H1 (cell line): ENCODE results near the gene PDP2. TPM values are rescaled to one million over a fixed set of nuclear protein-coding genes. Genes with fewer than 3 reads are reported as not detected.

Experiments
- CEBPB ChIP-seq: IDR thresholded peaks from 2 replicates; pipeline ENCODE4 v1.6.1; 2012; ENCODE audit warnings: low read depth, low read length
- GABPA ChIP-seq: IDR thresholded peaks from 2 replicates; pipeline ENCODE4 v1.6.1; 2011; ENCODE audit warnings: mild to moderate bottlenecking, low read length, moderate library complexity, borderline replicate concordance; ENCODE audit not compliant: insufficient read depth
- RBBP5 ChIP-seq: IDR thresholded peaks from 2 replicates; pipeline ENCODE4 v1.7.1; 2012; ENCODE audit warnings: low read depth, mild to moderate bottlenecking, inconsistent platforms, low read length, moderate library complexity, borderline replicate concordance
- TCF12 ChIP-seq: IDR thresholded peaks from 2 replicates; pipeline ENCODE4 v1.6.1; 2011; ENCODE audit warnings: low read depth, mild to moderate bottlenecking, low read length
- polyA plus RNA-seq, 7 experiments: library from polyadenylated mRNA; depleted of rRNA in 3 of 7; stranded (reverse) in 5 of 7; unstranded in 2 of 7; fragments of >200 nt in 5 of 7; fragments of 200-250 nt in 2 of 7; gene quantifications; 1 replicate in 5 of 7; 2 replicates in 1 of 7; 4 replicates in 1 of 7; pipeline versions ENCODE4 v1.2.1 to v1.2.3, GENCODE V29; 2011 to 2013; ENCODE audit warnings: missing spikeins in 2 of 7, mixed read lengths in 2 of 7
- total RNA-seq: library from RNA; stranded (reverse); fragmentation: NEBNext Ultra II Directional; extraction: Animal tissue kit (Norgen Biotek cat#: 25700); gene quantifications from 2 replicates; pipeline ENCODE4 v1.2.1, GENCODE V29; 2021
- TF ChIP-seq, protein P1 (sequence below): IDR thresholded peaks from 2 replicates; pipeline ENCODE4 v1.6.1; 2011; ENCODE audit warnings: low read depth, mild to moderate bottlenecking, low read length; ENCODE audit not compliant: insufficient read depth

The PDP2 gene
- total and polyA plus RNA-seq, 2 of the 8 experiments (the other 6 are each of a cell fraction or from before 2014, with no cell fraction given) = 11.7 to 36.5 TPM

DNA sequence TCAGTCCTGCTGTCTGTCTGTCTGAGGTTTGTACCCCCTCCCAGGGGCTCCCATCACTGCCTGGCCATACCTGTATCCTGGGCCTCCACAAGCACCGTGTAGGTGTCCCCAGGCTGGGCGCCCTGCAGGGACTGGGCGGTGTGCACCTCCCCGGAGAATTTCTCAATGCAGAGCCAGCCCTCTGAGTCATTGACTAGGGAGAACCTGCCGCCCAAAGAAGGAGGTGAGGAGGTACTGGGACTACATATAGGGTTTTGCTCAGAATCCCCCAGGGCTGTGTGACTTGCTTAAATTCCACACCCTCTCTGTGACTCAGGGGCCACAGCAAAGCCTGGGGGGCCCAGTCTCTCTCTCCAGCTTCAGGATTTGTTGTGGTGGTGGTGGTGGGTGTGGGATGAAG lies 30.8 kb downstream of the PDP2 start (continued):
- TF ChIP-seq, protein P1, sequence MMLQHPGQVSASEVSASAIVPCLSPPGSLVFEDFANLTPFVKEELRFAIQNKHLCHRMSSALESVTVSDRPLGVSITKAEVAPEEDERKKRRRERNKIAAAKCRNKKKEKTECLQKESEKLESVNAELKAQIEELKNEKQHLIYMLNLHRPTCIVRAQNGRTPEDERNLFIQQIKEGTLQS = no peak
- TF ChIP-seq TCF12 (no peak), RBBP5 (no peak), GABPA (no peak), CEBPB (no peak)
